ENCODE results near the gene FBXO38.

FBXO38 gene

GRCh38 chr5:148383564-148384379, at the start of gene FBXO38:
TSS of gene FBXO38 (plus strand) at chr5:148383958. CDS start at chr5:148394777, 10,819 bp downstream.
- peak; percentile 53 for DNase-seq

GRCh38 chr5:148335259-148335658, 48.5 kb upstream of the FBXO38 start, which contains the start of gene SPINK9:
TSS of gene SPINK9 (plus strand) at chr5:148335559. CDS start at chr5:148335614, 55 bp downstream.
- DNase-seq, result no peak

GRCh38 chr5:148336704-148337435, 46.9 kb upstream of the FBXO38 start:
- DNase-seq, result no peak

GRCh38 chr5:148342371-148343045, 41.2 kb upstream of the FBXO38 start:
- no peak for DNase-seq

- no peak for DNase-seq
These were observed 40.7 kb upstream of the FBXO38 start for GRCh38 chr5:148343046-148343407.

GRCh38 chr5:148343603-148344487, 39.9 kb upstream of the FBXO38 start:
- no peak for DNase-seq

- no peak for DNase-seq
These were observed 36.1 kb upstream of the FBXO38 start for GRCh38 chr5:148347706-148348105.

- no peak for DNase-seq
These were observed 31.1 kb upstream of the FBXO38 start for GRCh38 chr5:148352696-148353095.

- no peak for DNase-seq
These were observed 30.1 kb upstream of the FBXO38 start for GRCh38 chr5:148353634-148354033.

GRCh38 chr5:148364343-148364742, 19.4 kb upstream of the FBXO38 start:
- no peak for DNase-seq

- no peak for DNase-seq
These were observed 15.5 kb upstream of the FBXO38 start for GRCh38 chr5:148368299-148368698.

GRCh38 chr5:148372166-148372725, 11.5 kb upstream of the FBXO38 start:
- DNase-seq, result no peak

GRCh38 chr5:148372893-148373292, 10.9 kb upstream of the FBXO38 start:
- no peak for DNase-seq

- DNase-seq, result no peak
These were observed 8.9 kb upstream of the FBXO38 start for GRCh38 chr5:148374690-148375360.

GRCh38 chr5:148376198-148376597, 7.6 kb upstream of the FBXO38 start:
- no peak for DNase-seq

GRCh38 chr5:148378670-148379069, 5.1 kb upstream of the FBXO38 start:
- no peak for DNase-seq

- no peak for DNase-seq
These were observed 4.4 kb upstream of the FBXO38 start for GRCh38 chr5:148379340-148379739.

- no peak for DNase-seq
These were observed 1.9 kb upstream of the FBXO38 start for GRCh38 chr5:148381906-148382305.

GRCh38 chr5:148382961-148383360, 797 bp upstream of the FBXO38 start:
- no peak for DNase-seq

- DNase-seq, result no peak
These were observed 601 bp downstream of the FBXO38 start for GRCh38 chr5:148384380-148384737.

GRCh38 chr5:148385094-148385493, 1.3 kb downstream of the FBXO38 start:
- no peak for DNase-seq

GRCh38 chr5:148386041-148386440, 2.3 kb downstream of the FBXO38 start:
- no peak for DNase-seq
